Measurements from ENCODE around the gene PAQR8. TPM values are rescaled to one million over a fixed set of nuclear protein-coding genes. Genes with fewer than 3 reads are reported as not detected.

Gene PAQR8
- total and polyA plus RNA-seq, 8 donors, result 4.0 to 46.1 (median 15.7) TPM

GRCh38 chr6:52337633-52338290 is 24.2 kb upstream of the PAQR8 start:
- Histone ChIP-seq H3K36me3 (no peaks in the 10 kb centered on the region), H3K4me3 (no peak overlapping the region), H3K4me1 (peaks cover 4 to 42% (median 14%) of the 10 kb centered on the region in 4 donors), H3K27ac (peak overlapping the region in 1 of 5 donors; percentile 35), H3K9me3 (no peaks in the 10 kb centered on the region), H3K27me3 (no peaks in the 10 kb centered on the region)
- TF ChIP-seq POLR2AphosphoS5 (IDR thresholded peaks at IDR 0.05), result no peak
- no peak for TF ChIP-seq EP300 (IDR thresholded peaks at IDR 0.05)
- TF ChIP-seq, protein P1, sequence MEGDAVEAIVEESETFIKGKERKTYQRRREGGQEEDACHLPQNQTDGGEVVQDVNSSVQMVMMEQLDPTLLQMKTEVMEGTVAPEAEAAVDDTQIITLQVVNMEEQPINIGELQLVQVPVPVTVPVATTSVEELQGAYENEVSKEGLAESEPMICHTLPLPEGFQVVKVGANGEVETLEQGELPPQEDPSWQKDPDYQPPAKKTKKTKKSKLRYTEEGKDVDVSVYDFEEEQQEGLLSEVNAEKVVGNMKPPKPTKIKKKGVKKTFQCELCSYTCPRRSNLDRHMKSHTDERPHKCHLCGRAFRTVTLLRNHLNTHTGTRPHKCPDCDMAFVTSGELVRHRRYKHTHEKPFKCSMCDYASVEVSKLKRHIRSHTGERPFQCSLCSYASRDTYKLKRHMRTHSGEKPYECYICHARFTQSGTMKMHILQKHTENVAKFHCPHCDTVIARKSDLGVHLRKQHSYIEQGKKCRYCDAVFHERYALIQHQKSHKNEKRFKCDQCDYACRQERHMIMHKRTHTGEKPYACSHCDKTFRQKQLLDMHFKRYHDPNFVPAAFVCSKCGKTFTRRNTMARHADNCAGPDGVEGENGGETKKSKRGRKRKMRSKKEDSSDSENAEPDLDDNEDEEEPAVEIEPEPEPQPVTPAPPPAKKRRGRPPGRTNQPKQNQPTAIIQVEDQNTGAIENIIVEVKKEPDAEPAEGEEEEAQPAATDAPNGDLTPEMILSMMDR (IDR thresholded peaks at IDR 0.05), result no peak
- no peak for TF ChIP-seq POLR2A (IDR thresholded peaks at IDR 0.05)
- intact Hi-C loops (cut with DNase I; ENCODE audit: low total_unique reads), result no loop called here
- WGBS, 5 donors, result 70 to 88% (median 85%) methylated on average over 5 of the region's 5 CpGs
- no peak for DNase-seq

- H3K27ac ChIP-seq, result no peak overlapping the region
- peaks cover 0 to 16% (median 3%) of the 10 kb centered on the region in 4 donors for H3K4me1 ChIP-seq
- intact Hi-C loops (cut with DNase I; ENCODE audit: low total_unique reads), result no loop called here
- no peak for DNase-seq
- H3K27me3 ChIP-seq, result no peaks in the 10 kb centered on the region
- TF ChIP-seq POLR2A (IDR thresholded peaks at IDR 0.05) (no peak), EP300 (IDR thresholded peaks at IDR 0.05) (no peak), POLR2AphosphoS5 (IDR thresholded peaks at IDR 0.05) (no peak)
- TF ChIP-seq, protein P1 (IDR thresholded peaks at IDR 0.05), result no peak
- no peak overlapping the region for H3K4me3 ChIP-seq
- no peaks in the 10 kb centered on the region for H3K36me3 ChIP-seq
- no peaks in the 10 kb centered on the region for H3K9me3 ChIP-seq
Measured at GRCh38 chr6:52340603-52340880, 21.4 kb upstream of the PAQR8 start.

- Histone ChIP-seq H3K4me1 (peaks cover 0 to 8% (median 0%) of the 10 kb centered on the region in 4 donors), H3K27me3 (no peaks in the 10 kb centered on the region), H3K9me3 (no peaks in the 10 kb centered on the region), H3K27ac (no peak overlapping the region), H3K4me3 (no peak overlapping the region), H3K36me3 (no peaks in the 10 kb centered on the region)
- no peak for TF ChIP-seq POLR2AphosphoS5 (IDR thresholded peaks at IDR 0.05)
- no peak for TF ChIP-seq POLR2A (IDR thresholded peaks at IDR 0.05)
- no peak for TF ChIP-seq EP300 (IDR thresholded peaks at IDR 0.05)
- TF ChIP-seq, protein P1 (IDR thresholded peaks at IDR 0.05), result no peak
- intact Hi-C loops (cut with DNase I; ENCODE audit: low total_unique reads), result no loop called here
- peak in 1 of 2 donors; percentile 17 for DNase-seq
- 54 to 70% (median 57%) methylated on average over 2 of the region's 2 CpGs for WGBS, 5 donors
Measured at GRCh38 chr6:52341561-52342260, 20.2 kb upstream of the PAQR8 start.

DNA sequence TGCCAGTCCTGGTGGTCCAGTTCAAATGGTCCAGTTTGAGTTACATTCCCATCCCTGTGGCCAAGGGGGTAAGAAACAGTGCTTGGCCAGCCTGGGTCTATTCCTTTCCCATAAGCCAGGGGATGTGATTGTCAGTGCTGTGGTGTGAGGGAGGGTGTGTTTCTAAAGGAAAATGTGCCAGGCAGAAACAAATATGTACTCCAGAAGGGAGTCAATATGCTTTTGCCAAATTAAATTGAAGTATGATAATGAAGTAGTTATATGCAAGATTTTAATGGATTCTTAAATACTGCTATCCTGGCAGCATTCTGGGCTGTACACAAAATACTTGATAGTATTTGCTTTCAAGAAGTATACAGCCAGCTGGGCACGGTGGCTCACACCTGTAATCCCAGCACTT is 16.6 kb upstream of the PAQR8 start:
- Histone ChIP-seq H3K9me3 (no peaks in the 10 kb centered on the region), H3K36me3 (no peaks in the 10 kb centered on the region), H3K27ac (no peak overlapping the region), H3K4me3 (no peak overlapping the region), H3K27me3 (no peaks in the 10 kb centered on the region), H3K4me1 (peaks cover 0 to 8% (median 0%) of the 10 kb centered on the region in 4 donors)
- intact Hi-C loops (cut with DNase I; ENCODE audit: low total_unique reads), result no loop called here
- TF ChIP-seq EP300 (IDR thresholded peaks at IDR 0.05) (no peak), POLR2AphosphoS5 (IDR thresholded peaks at IDR 0.05) (no peak)
- TF ChIP-seq, protein P1 (IDR thresholded peaks at IDR 0.05), result no peak
- no peak for DNase-seq
- WGBS, 5 donors, result 33 to 50% (median 45%) methylated on average over 1 of the region's 1 CpG
